HCT116 (cell line): ENCODE results near the gene MAGOH. TPM values are rescaled to one million over a fixed set of nuclear protein-coding genes. Genes with fewer than 3 reads are reported as not detected.

Experiments used
- ATAC-seq: fragments of 200-7000 bp; cut with Tn5 transposase; 2 replicates; pipeline ENCODE4 v1.9.1; 2020; ENCODE audit warnings: mild to moderate bottlenecking, moderate library complexity
- BruUV-seq: library from RNA; stranded (reverse); fragments of 400-500 nt; replicated peaks from 2 replicates; lab custom pipeline; 2021; lab: Mats Ljungman, UMichigan
- CTCF ChIA-PET: fragments of 300-600 bp; sonication (Branson Sonifier 250); formaldehyde crosslinking; loops from one replicate; lab custom pipeline; 2021; ENCODE audit warnings: antibody characterized with exemption; lab: Charles Lee
- POLR2A ChIA-PET: fragments of 300-600, 350-600 bp; sonication (Branson Sonifier 250); formaldehyde crosslinking; loops from one replicate; lab custom pipeline; 2021; ENCODE audit warnings: antibody characterized with exemption; lab: Charles Lee
- RAD21 ChIA-PET, 2 experiments: fragments of 300-600 bp; sonication (Branson Sonifier 250); formaldehyde crosslinking; loops; one replicate each; lab custom pipeline; 2023; ENCODE audit warnings: low total read pairs in 2 of 2; ENCODE audit not compliant: uncharacterized antibody in 2 of 2, unreplicated experiment in 2 of 2, low non-redundant PET in 1 of 2; lab: Charles Lee
- DNase-seq: peaks from one replicate; pipeline ENCODE4 v3.0.0-alpha.2; 2010; ENCODE audit warnings: low read depth, low spot score
- H2AFZ ChIP-seq: fragments of 200-600 bp; shearing (Covaris generic), sonication (generic); 2 replicates; pipeline ENCODE4 v1.6.1; 2017; ENCODE audit warnings: low read depth, mixed run types, mixed read lengths, antibody characterized with exemption, low read length; ENCODE audit not compliant: poor library complexity, severe bottlenecking
- H3K27ac ChIP-seq: 2 replicates; pipeline ENCODE4 v1.5.1; 2012; ENCODE audit warnings: low read depth, low read length
- H3K27me3 ChIP-seq: fragments of 200-600 bp; sonication (generic); 2 replicates; pipeline ENCODE4 v1.6.1; 2016; ENCODE audit warnings: mixed run types, low read length, mixed read lengths; ENCODE audit not compliant: insufficient read depth
- H3K36me3 ChIP-seq, 2 experiments: fragments of 200-500 bp in 1 of 2; fragments of 200-600 bp in 1 of 2; sonication (Bioruptor generic) in 1 of 2; sonication (generic) in 1 of 2; 2 replicates each; pipeline versions ENCODE4 v1.5.1 to v1.6.1; 2014 to 2016; ENCODE audit warnings: low read length in 2 of 2, inconsistent platforms in 1 of 2, mixed read lengths in 1 of 2, mixed run types in 1 of 2; ENCODE audit not compliant: insufficient read depth in 2 of 2, control insufficient read depth in 1 of 2
- H3K4me1 ChIP-seq, 2 experiments: fragments of 200-600 bp in 1 of 2; sonication (generic) in 1 of 2; 2 replicates each; pipeline versions ENCODE4 v1.5.1 to v1.6.1; 2012 to 2017; ENCODE audit warnings: low read length in 2 of 2, inconsistent platforms in 1 of 2, mild to moderate bottlenecking in 1 of 2, mixed read lengths in 1 of 2, mixed run types in 1 of 2, moderate library complexity in 1 of 2; ENCODE audit not compliant: insufficient read depth in 2 of 2, control insufficient read depth in 1 of 2
- H3K4me2 ChIP-seq: fragments of 200-600 bp; sonication (generic); 2 replicates; pipeline ENCODE4 v1.6.1; 2017; ENCODE audit warnings: mixed run types, low read length, mixed read lengths
- H3K4me3 ChIP-seq, 2 experiments: fragments of 200-600 bp in 1 of 2; sonication (generic) in 1 of 2; replicated peaks in 1 of 2; 2 replicates each; pipeline ENCODE4 v1.5.1; 2011 to 2016; ENCODE audit warnings: low read length in 2 of 2, control low read depth in 1 of 2, low read depth in 1 of 2, mild to moderate bottlenecking in 1 of 2, mixed read lengths in 1 of 2, mixed run types in 1 of 2
- H3K79me2 ChIP-seq: fragments of 200-600 bp; sonication (generic); 2 replicates; pipeline ENCODE4 v1.6.1; 2017; ENCODE audit warnings: mild to moderate bottlenecking, mixed run types, low read length, moderate library complexity, mixed read lengths; ENCODE audit not compliant: insufficient read depth
- H3K9ac ChIP-seq: fragments of 200-600 bp; sonication (generic); 2 replicates; pipeline ENCODE4 v1.6.1; 2016; ENCODE audit warnings: low read length, mixed read lengths
- H3K9me2 ChIP-seq: fragments of 200-600 bp; sonication (generic), shearing (Covaris generic); 2 replicates; pipeline ENCODE4 v1.6.1; 2017; ENCODE audit warnings: mixed run types, mild to moderate bottlenecking, moderate library complexity; ENCODE audit not compliant: insufficient read depth
- H3K9me3 ChIP-seq, 2 experiments: fragments of 200-500 bp in 1 of 2; fragments of 200-600 bp in 1 of 2; sonication (Bioruptor generic) in 1 of 2; sonication (generic) in 1 of 2; 2 replicates each; pipeline ENCODE4 v1.6.1; 2014 to 2017; ENCODE audit warnings: low read length in 2 of 2, mixed read lengths in 2 of 2, inconsistent platforms in 1 of 2, low read depth in 1 of 2, mild to moderate bottlenecking in 1 of 2, mixed run types in 1 of 2, moderate library complexity in 1 of 2; ENCODE audit not compliant: control insufficient read depth in 1 of 2, insufficient read depth in 1 of 2
- H4K20me1 ChIP-seq: fragments of 200-600 bp; sonication (generic), shearing (Covaris generic); 2 replicates; pipeline ENCODE4 v1.6.1; 2017; ENCODE audit warnings: mixed run types, mild to moderate bottlenecking, moderate library complexity; ENCODE audit not compliant: insufficient read depth
- ATF3 ChIP-seq: IDR thresholded peaks from 2 replicates; pipeline ENCODE4 v1.6.1; 2012
- CEBPB ChIP-seq: IDR thresholded peaks from 2 replicates; pipeline ENCODE4 v1.6.1; 2012; ENCODE audit warnings: low read depth
- EZH2 ChIP-seq: fragments of 200-600 bp; sonication (generic); IDR thresholded peaks from 2 replicates; pipeline ENCODE4 v1.6.1; 2017; ENCODE audit warnings: antibody characterized with exemption, mixed run types
- FOSL1 ChIP-seq: IDR thresholded peaks from 2 replicates; pipeline ENCODE4 v1.6.1; 2012; ENCODE audit warnings: low read depth
- RAD21 ChIP-seq: IDR thresholded peaks from 2 replicates; pipeline ENCODE4 v1.6.1; 2012; ENCODE audit warnings: low read depth, mild to moderate bottlenecking
- SRF ChIP-seq: IDR thresholded peaks from 2 replicates; pipeline ENCODE4 v1.6.1; 2012; ENCODE audit warnings: low read depth
- TCF7L2 ChIP-seq: IDR thresholded peaks from 2 replicates; pipeline ENCODE4 v1.7.0; 2011; ENCODE audit warnings: borderline replicate concordance, inconsistent platforms; ENCODE audit not compliant: insufficient read depth, insufficient read length; ENCODE audit errors: extremely low read depth
- YY1 ChIP-seq: IDR thresholded peaks from 2 replicates; pipeline ENCODE4 v1.6.1; 2011; ENCODE audit warnings: low read length, low read depth, moderate library complexity, mild to moderate bottlenecking; ENCODE audit not compliant: insufficient replicate concordance; ENCODE audit errors: extremely low read depth
- intact Hi-C: fragments of 100-400 bp; cut with micrococcal nuclease; formaldehyde crosslinking; loops from 2 replicates; pipeline ENCODE4 v1.10.0; 2022
- total RNA-seq: library from RNA; stranded (reverse); gene quantifications from one replicate; pipeline ENCODE4 v1.2.1, GENCODE V29; 2021; ENCODE audit not compliant: unreplicated experiment
- TF ChIP-seq, protein P1 (sequence below), 3 experiments: fragments of 200-600 bp in 1 of 3; sonication (generic) in 1 of 3; IDR thresholded peaks in 2 of 3; conservative IDR thresholded peaks in 1 of 3; 2 replicates each; pipeline ENCODE4 v1.5.1; 2012 to 2017; ENCODE audit warnings: low read depth in 2 of 3, low read length in 2 of 3, antibody characterized with exemption in 1 of 3, borderline replicate concordance in 1 of 3, control low read depth in 1 of 3, mild to moderate bottlenecking in 1 of 3, mixed read lengths in 1 of 3, mixed run types in 1 of 3, moderate library complexity in 1 of 3; ENCODE audit not compliant: insufficient read depth in 1 of 3
- TF ChIP-seq, protein P2 (sequence below): IDR thresholded peaks from 2 replicates; pipeline ENCODE4 v1.6.1; 2011; ENCODE audit warnings: mild to moderate bottlenecking, low read length, moderate library complexity; ENCODE audit not compliant: insufficient replicate concordance; ENCODE audit errors: extremely low read depth

MAGOH gene
- total RNA-seq, 1 experiment from 2014 or later: 63.7 TPM

DNA sequence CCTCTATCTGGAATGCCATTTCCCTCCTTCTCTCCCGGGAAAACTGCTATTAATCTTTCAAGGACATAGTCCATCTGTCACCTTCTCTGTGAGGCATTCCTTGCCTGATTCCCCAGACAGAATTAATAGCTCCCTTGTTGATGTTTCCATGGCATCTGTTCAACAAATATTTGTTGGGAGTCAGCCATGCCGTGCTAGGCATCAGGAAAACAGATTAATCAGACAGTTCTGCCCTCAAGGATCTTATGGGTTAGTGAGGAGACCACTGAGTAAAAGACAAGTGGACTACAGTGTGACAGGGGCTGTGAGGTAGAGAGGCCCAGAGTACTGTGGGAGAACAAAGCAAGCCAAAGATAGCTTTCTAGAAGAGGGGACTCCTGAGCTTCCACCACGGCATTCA is 11.4 kb upstream of the MAGOH start (continued):
- TF ChIP-seq RAD21: no peak
- TF ChIP-seq, all 23 proteins: peak for 0

DNA sequence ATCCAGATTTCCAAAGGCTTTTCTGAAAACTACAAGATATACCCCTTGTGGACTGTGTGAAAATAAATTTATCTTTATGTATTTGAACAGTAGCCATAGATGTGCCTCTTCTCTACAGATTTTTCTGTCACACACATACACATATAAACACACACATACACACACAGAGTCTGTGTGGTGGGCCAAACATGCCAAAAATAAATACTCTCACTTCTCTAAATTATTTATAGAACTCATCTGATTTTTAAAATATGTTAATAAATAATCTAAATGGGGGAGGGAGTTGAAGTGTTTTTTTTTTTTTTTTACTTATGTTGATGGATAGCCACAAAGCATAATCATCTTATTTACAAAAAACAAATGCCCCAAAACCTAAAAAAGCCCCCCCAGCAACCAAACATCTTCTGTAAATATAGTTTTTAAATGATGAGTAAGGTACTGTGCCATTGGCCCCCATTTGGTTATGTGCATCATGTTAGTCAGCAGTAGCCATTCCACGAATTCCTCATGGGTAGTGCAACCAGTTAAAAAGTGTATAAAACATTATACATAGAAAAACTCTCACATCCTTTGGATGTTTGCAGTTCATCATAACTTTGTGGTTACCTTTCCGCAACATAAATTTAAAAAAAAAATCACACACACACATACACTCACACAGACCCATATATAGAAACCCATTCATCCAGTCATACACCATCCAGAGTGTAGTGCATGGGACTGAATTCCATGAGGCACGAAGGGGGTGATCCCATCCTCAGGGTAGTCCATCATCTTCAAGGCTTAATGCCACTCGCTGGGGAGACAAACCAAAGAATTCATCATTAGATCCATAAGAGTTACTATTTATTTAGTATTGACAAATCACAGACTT is 8.2 kb upstream of the MAGOH start:
- Histone ChIP-seq H3K9me3 (no peaks in the 10 kb centered on the region), H3K27me3 (no peaks in the 10 kb centered on the region), H3K27ac (no peak overlapping the region), H3K79me2 (no peaks in the 10 kb centered on the region), H3K9ac (no peak overlapping the region), H3K9me2 (no peaks in the 10 kb centered on the region)
- ChIA-PET POLR2A (interaction anchor here (0.9 kb wide), 1 partner anchor 8 kb away, joined by 3 read pairs; the partner anchor contains the start of gene MAGOH), CTCF (no interaction called here)
- intact Hi-C loops: no loop called here
- no peak for ATAC-seq
- no peak for TF ChIP-seq CEBPB
- TF ChIP-seq, protein P1, sequence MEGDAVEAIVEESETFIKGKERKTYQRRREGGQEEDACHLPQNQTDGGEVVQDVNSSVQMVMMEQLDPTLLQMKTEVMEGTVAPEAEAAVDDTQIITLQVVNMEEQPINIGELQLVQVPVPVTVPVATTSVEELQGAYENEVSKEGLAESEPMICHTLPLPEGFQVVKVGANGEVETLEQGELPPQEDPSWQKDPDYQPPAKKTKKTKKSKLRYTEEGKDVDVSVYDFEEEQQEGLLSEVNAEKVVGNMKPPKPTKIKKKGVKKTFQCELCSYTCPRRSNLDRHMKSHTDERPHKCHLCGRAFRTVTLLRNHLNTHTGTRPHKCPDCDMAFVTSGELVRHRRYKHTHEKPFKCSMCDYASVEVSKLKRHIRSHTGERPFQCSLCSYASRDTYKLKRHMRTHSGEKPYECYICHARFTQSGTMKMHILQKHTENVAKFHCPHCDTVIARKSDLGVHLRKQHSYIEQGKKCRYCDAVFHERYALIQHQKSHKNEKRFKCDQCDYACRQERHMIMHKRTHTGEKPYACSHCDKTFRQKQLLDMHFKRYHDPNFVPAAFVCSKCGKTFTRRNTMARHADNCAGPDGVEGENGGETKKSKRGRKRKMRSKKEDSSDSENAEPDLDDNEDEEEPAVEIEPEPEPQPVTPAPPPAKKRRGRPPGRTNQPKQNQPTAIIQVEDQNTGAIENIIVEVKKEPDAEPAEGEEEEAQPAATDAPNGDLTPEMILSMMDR (IDR thresholded peaks at IDR 0.05 in 2 of 3, conservative IDR thresholded peaks at IDR 0.05 in 1 of 3; ENCODE audit: borderline replicate concordance in 1 of 3, insufficient read depth in 1 of 3, low read depth in 2 of 3, low read length in 2 of 3): no peak
- TF ChIP-seq EZH2: no peak
- no peak for TF ChIP-seq TCF7L2
- TF ChIP-seq FOSL1: no peak
- TF ChIP-seq SRF: no peak
- TF ChIP-seq, protein P2, sequence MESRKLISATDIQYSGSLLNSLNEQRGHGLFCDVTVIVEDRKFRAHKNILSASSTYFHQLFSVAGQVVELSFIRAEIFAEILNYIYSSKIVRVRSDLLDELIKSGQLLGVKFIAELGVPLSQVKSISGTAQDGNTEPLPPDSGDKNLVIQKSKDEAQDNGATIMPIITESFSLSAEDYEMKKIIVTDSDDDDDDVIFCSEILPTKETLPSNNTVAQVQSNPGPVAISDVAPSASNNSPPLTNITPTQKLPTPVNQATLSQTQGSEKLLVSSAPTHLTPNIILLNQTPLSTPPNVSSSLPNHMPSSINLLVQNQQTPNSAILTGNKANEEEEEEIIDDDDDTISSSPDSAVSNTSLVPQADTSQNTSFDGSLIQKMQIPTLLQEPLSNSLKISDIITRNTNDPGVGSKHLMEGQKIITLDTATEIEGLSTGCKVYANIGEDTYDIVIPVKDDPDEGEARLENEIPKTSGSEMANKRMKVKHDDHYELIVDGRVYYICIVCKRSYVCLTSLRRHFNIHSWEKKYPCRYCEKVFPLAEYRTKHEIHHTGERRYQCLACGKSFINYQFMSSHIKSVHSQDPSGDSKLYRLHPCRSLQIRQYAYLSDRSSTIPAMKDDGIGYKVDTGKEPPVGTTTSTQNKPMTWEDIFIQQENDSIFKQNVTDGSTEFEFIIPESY: no peak
- TF ChIP-seq ATF3: no peak
- no peak for TF ChIP-seq YY1
- TF ChIP-seq, all 23 proteins: peak for 0
- no peak overlapping the region for H3K4me2 ChIP-seq
- no TSS peak for BruUV-seq
- no peaks in the 10 kb centered on the region for H4K20me1 ChIP-seq
- DNase-seq: no peak
- H2AFZ ChIP-seq: no peak overlapping the region
- peaks cover 19 to 26% of the 10 kb centered on the region in 2 experiments for H3K36me3 ChIP-seq
- H3K4me1 ChIP-seq: no peaks in the 10 kb centered on the region
- RAD21 ChIA-PET: no interaction called here
- H3K4me3 ChIP-seq: no peak overlapping the region
